IPS DF 19.7 (cell line): ENCODE results near the gene SEMA4D.

Experiments
- DNase-seq: peaks from one replicate; pipeline ENCODE4 v3.0.0-alpha.2; 2013; ENCODE audit warnings: low read depth, low spot score

Gene SEMA4D

GRCh38 chr9:89465001-89465451 is 32.9 kb downstream of the SEMA4D start:
- no peak for DNase-seq

GRCh38 chr9:89464300-89464901 is 33.5 kb downstream of the SEMA4D start:
- DNase-seq, result no peak

GRCh38 chr9:89462817-89463683 is 34.9 kb downstream of the SEMA4D start:
- DNase-seq, result no peak

GRCh38 chr9:89462199-89462598 is 35.7 kb downstream of the SEMA4D start:
- no peak for DNase-seq

- DNase-seq, result no peak
Measured at GRCh38 chr9:89461265-89461664, 36.6 kb downstream of the SEMA4D start.

- no peak for DNase-seq
Measured at GRCh38 chr9:89460551-89460950, 37.4 kb downstream of the SEMA4D start.

- DNase-seq, result no peak
Measured at GRCh38 chr9:89458768-89459496, 39.0 kb downstream of the SEMA4D start.

- no peak for DNase-seq
Measured at GRCh38 chr9:89457376-89457855, 40.5 kb downstream of the SEMA4D start.

GRCh38 chr9:89455356-89455824 is 42.5 kb downstream of the SEMA4D start:
- no peak for DNase-seq

GRCh38 chr9:89454498-89455355 is 43.2 kb downstream of the SEMA4D start:
- DNase-seq, result no peak

- no peak for DNase-seq
Measured at GRCh38 chr9:89453452-89453851, 44.5 kb downstream of the SEMA4D start.

GRCh38 chr9:89452561-89452960 is 45.4 kb downstream of the SEMA4D start:
- DNase-seq, result no peak

GRCh38 chr9:89450213-89450612 is 47.7 kb downstream of the SEMA4D start:
- no peak for DNase-seq

GRCh38 chr9:89449261-89449671 is 48.6 kb downstream of the SEMA4D start:
- DNase-seq, result no peak

- no peak for DNase-seq
Measured at GRCh38 chr9:89448821-89449220, 49.1 kb downstream of the SEMA4D start.

- DNase-seq, result no peak
Measured at GRCh38 chr9:89448381-89448780, 49.5 kb downstream of the SEMA4D start.

GRCh38 chr9:89447416-89447815 is 50.5 kb downstream of the SEMA4D start:
- DNase-seq, result no peak

- no peak for DNase-seq
Measured at GRCh38 chr9:89446961-89447310, 51.0 kb downstream of the SEMA4D start.

GRCh38 chr9:89446261-89446960 is 51.5 kb downstream of the SEMA4D start:
- no peak for DNase-seq

- no peak for DNase-seq
Measured at GRCh38 chr9:89445801-89446251, 52.1 kb downstream of the SEMA4D start.
